GM12865 (cell line): Measurements from ENCODE around the gene ELOF1.

Source experiments
- DNase-seq: peaks from one replicate; pipeline ENCODE4 v3.0.0; 2010; ENCODE audit warnings: low read depth
- H3K4me3 ChIP-seq: 2 replicates; pipeline ENCODE4 v1.5.1; 2011; ENCODE audit warnings: mild to moderate bottlenecking, low read depth, low read length, control low read depth
- CTCF ChIP-seq: IDR thresholded peaks from 2 replicates; pipeline ENCODE4 v1.5.1; 2011; ENCODE audit warnings: low read length, control low read depth, low read depth, inconsistent platforms; ENCODE audit not compliant: insufficient read depth; ENCODE audit errors: missing control alignments

Gene ELOF1

GRCh38 chr19:11594084-11594483, 35.1 kb upstream of the ELOF1 start:
- no peak overlapping the region for H3K4me3 ChIP-seq
- TF ChIP-seq CTCF, result no peak
- DNase-seq, result no peak

DNA sequence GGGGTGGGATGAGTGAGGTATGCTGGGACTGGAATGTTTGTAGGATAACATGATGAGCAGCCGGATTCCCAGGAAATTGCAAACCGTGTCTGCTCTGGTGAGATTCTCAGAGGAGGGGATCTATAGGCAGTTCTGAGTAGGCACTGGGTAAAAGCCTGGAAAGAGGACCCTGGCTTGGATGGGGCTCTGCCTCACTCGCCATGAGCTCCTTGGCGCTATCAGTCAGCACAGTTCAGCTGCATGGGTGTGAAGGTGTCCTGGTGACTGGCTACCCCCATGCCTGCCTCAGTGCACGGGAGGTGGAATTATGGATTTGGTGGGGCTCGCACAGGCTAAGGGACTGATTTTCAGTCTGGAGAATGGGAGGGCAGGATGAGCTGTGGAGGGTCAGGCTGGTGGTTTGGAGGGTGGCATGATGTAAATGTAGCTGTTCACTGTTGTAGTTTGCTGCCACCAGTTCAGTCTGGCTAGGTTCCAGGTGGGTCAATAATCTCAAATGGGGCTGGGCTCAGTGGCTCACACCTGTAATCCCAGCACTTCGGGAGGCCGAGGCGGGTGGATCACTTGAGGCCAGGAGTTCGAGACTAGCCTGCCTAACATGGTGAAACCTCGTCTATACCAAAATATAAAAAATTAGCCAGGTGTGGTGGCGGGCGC, 29.1 kb upstream of the ELOF1 start:
- no peak for TF ChIP-seq CTCF
- no peak overlapping the region for H3K4me3 ChIP-seq
- DNase-seq, result no peak

GRCh38 chr19:11587302-11587974, 28.4 kb upstream of the ELOF1 start:
- H3K4me3 ChIP-seq, result no peak overlapping the region
- peak; percentile 88 for DNase-seq
- TF ChIP-seq CTCF, result peak; percentile 94

- DNase-seq, result no peak
- H3K4me3 ChIP-seq, result no peak overlapping the region
- no peak for TF ChIP-seq CTCF
Measured at GRCh38 chr19:11586331-11586730, 27.3 kb upstream of the ELOF1 start.

- TF ChIP-seq CTCF, result no peak
- H3K4me3 ChIP-seq, result no peak overlapping the region; the same call in 1 of the 2 replicates
- peak; percentile 95 for DNase-seq
Measured at GRCh38 chr19:11581740-11582139, 22.7 kb upstream of the ELOF1 start.

DNA sequence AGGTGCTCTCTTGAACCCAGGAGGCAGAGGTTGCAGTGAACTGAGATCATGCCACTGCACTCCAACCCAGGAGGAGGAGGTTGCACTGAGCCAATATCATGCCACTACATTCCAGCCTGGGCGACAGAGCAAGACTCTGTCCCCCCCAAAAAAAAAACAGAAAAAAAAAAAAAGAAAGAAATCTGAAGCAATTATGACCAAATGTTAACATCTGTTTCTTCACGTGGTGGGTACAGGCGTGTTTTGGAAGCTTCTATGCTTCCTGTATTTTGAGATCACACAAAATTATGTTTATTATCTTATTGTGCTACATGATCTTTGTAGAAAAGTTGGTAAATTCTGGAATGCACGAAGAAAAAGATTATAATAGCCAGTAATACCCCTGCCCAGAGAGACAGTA, 21.1 kb upstream of the ELOF1 start:
- no peak overlapping the region for H3K4me3 ChIP-seq
- no peak for DNase-seq
- TF ChIP-seq CTCF, result no peak
